Esophagus (tissue), 2 donors: ENCODE results near the gene WNT8A. TPM values are rescaled to one million over a fixed set of nuclear protein-coding genes. Genes with fewer than 3 reads are reported as not detected.

Source experiments
- H3K27ac ChIP-seq, 2 donors: one replicate each; pipeline ENCODE4 v1.5.1; 2013; ENCODE audit warnings: low read depth in 2 of 2, mild to moderate bottlenecking in 2 of 2, inconsistent platforms in 1 of 2, low read length in 1 of 2, moderate library complexity in 1 of 2
- H3K27me3 ChIP-seq, 2 donors: one replicate each; pipeline ENCODE4 v1.6.1; 2013; ENCODE audit warnings: low read length in 2 of 2, control low read depth in 1 of 2, mild to moderate bottlenecking in 1 of 2; ENCODE audit not compliant: insufficient read depth in 2 of 2, control insufficient read depth in 1 of 2
- H3K36me3 ChIP-seq, 2 donors: one replicate each; pipeline ENCODE4 v1.6.1; 2013; ENCODE audit warnings: low read length in 1 of 2; ENCODE audit not compliant: control insufficient read depth in 2 of 2, insufficient read depth in 2 of 2
- H3K4me1 ChIP-seq, 2 donors: one replicate each; pipeline ENCODE4 v1.6.1; 2013; ENCODE audit warnings: low read length in 1 of 2; ENCODE audit not compliant: control insufficient read depth in 2 of 2, insufficient read depth in 2 of 2
- H3K4me3 ChIP-seq, 2 donors: one replicate each; pipeline ENCODE4 v1.5.1; 2013; ENCODE audit warnings: low read length in 2 of 2, mild to moderate bottlenecking in 2 of 2, low read depth in 1 of 2, moderate library complexity in 1 of 2
- H3K9me3 ChIP-seq, 2 donors: one replicate each; pipeline ENCODE4 v1.6.1; 2013; ENCODE audit warnings: mild to moderate bottlenecking in 2 of 2, low read depth in 1 of 2, low read length in 1 of 2, moderate library complexity in 1 of 2; ENCODE audit not compliant: control insufficient read depth in 2 of 2, insufficient read depth in 1 of 2
- WGBS, 2 donors: extraction: QIAGEN DNeasy Blood & Tissue Kit; methylation state at CpG; one replicate each; pipeline ENCODE4 v1.1.7; 2013; 5-methylcytosine and 5-hydroxymethylcytosine counted together
- polyA plus RNA-seq, 2 donors: library from polyadenylated mRNA; stranded (reverse); fragments of 200-250 nt; gene quantifications; one replicate each; pipeline ENCODE4 v1.2.3, GENCODE V29; 2013
- donor health status: healthy with polysubstance abuse.
- donor health status: Bipolar disorder and iron deficiency.

The WNT8A gene
- polyA plus RNA-seq, 2 donors = not detected

DNA sequence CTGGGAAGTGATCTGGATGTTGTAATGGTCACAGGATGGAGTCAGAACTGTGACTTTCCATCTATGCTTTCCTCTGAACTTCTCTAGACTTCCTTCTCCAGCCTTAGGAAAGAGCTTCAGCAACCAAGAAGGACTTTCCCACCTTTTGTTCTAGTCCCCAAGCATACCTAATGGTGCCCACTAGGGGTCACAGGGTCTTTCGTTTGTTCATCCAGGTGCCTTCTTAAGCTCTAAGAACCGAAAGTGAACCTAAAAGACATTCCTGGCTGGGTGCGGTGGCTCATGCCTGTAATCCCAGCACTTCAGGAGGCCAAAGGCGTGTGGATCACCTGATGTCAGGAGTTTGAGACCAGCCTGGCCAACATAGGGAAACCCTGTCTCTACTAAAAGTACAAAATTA is 1.8 kb upstream of the WNT8A start:
- H3K4me3 ChIP-seq = no peak overlapping the region
- H3K36me3 ChIP-seq = no peaks in the 10 kb centered on the region
- no peaks in the 10 kb centered on the region for H3K4me1 ChIP-seq
- no peaks in the 10 kb centered on the region for H3K27me3 ChIP-seq
- H3K27ac ChIP-seq = no peak overlapping the region
- no peaks in the 10 kb centered on the region for H3K9me3 ChIP-seq
- WGBS, 2 donors = 84% methylated on average over 4 of the region's 4 CpGs

DNA sequence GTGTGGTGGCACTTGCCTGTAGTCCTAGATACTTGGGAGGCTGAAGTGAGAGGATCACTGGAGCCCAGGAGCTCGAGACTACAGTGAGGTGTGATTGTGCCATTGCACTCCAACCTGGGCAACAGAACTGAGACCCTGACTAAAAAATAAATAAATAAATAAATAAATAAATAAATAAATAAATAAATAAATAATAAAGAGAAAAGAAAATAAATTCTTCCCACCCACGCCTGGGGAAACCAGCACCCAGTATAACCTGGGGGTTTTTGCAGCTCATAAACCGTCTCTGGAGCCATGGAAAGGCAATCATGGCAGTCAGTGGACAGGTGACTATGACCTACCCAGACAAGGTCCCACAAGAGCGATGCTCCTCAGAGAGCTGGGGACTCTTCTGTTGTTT is 7.9 kb downstream of the WNT8A start:
- Histone ChIP-seq H3K27ac (no peak overlapping the region), H3K27me3 (no peaks in the 10 kb centered on the region), H3K36me3 (no peaks in the 10 kb centered on the region), H3K4me1 (no peaks in the 10 kb centered on the region), H3K4me3 (no peak overlapping the region), H3K9me3 (no peaks in the 10 kb centered on the region)
- 84 to 86% methylated on average over 4 of the region's 4 CpGs for WGBS, 2 donors

DNA sequence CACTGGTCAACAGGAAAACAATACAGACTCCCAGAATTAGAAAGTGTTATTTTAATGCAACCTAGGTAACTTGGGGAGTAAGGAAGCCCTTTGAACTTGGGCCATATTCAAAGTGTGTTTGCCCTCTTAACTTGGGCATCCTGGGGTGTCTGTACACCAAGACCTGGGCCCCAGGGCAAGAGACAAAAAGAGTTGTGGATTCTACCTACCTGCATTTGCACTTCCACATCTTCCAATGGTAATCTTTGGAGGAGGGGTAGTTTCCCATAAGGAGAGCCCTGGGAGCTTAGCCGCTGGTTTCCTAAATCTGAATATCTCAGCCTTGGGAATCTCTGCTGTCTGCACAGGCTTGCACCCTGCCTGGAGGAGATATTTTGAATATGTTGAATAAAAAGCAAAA is 8.5 kb downstream of the WNT8A start:
- Histone ChIP-seq H3K4me3 (no peak overlapping the region), H3K9me3 (no peaks in the 10 kb centered on the region), H3K27ac (no peak overlapping the region), H3K27me3 (no peaks in the 10 kb centered on the region), H3K4me1 (no peaks in the 10 kb centered on the region), H3K36me3 (no peaks in the 10 kb centered on the region)
- WGBS, 2 donors = 70 to 79% methylated on average over 1 of the region's 1 CpG

DNA sequence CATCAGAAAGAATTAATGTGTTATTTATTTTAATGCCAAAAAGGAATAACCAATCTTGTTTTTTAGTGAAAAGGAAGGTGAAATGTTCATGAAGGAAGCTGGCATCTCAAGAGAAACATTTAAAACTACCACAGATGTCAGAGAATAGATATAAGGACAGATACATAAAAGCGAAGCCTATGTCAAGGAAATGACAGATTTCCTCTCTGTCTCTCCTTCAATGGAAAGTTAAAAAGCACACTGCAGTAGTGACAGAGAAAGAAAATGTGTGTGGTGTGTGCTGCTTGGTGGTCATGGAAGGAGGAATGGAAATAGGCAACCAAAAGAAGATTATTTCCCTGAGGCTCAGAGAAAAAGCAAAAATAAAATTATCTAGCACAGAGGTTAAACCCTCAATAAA is 9.2 kb downstream of the WNT8A start:
- WGBS, 2 donors = 48 to 66% methylated on average over 1 of the region's 1 CpG

DNA sequence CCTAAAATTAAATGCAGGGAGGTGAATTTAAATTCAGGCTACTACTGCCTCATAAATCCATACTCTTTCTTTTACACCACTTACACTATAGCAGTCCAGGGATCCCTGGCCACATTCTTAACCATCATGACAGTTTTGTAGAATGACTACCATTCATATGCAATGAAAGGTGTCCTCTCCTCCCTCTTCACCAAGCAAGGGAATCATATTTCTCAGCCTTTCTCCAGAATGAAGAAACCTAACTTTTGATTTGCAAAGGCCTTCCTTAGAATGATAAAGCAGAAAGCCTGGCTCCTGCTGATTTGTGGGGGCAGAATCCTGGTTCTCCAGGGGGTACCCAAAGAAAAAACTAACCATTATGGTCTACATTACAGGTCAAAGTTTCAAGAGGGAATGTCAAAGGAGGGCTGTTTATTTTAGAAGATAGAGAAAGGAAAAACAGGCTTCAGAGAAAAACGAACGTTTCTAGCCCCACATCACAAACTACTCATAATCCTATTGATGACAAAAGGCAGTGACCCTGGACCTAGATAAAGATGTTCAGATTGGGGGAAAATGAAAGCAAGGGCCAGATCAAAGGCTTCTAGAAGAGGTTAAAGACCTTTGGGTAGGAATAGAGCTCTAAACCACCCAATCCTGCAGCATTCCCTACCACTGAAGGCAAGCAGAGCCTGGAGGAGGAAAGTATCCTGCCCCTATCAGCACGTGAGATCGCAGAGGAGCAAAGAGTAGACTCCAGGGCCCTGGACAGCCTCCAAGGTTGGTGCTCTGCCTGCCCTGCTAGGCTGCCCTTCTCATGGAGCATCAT is 11.5 kb downstream of the WNT8A start:
- Histone ChIP-seq H3K36me3 (no peaks in the 10 kb centered on the region), H3K4me1 (no peaks in the 10 kb centered on the region), H3K27me3 (no peaks in the 10 kb centered on the region), H3K9me3 (no peaks in the 10 kb centered on the region), H3K4me3 (no peak overlapping the region), H3K27ac (no peak overlapping the region)
- 49 to 56% methylated on average over 4 of the region's 4 CpGs for WGBS, 2 donors

More for the DNA sequence above, 9.2 kb downstream of the WNT8A start:
- no peaks in the 10 kb centered on the region for H3K36me3 ChIP-seq
- no peak overlapping the region for H3K4me3 ChIP-seq
- no peaks in the 10 kb centered on the region for H3K9me3 ChIP-seq
- H3K4me1 ChIP-seq = no peaks in the 10 kb centered on the region
- no peaks in the 10 kb centered on the region for H3K27me3 ChIP-seq
- H3K27ac ChIP-seq = no peak overlapping the region

DNA sequence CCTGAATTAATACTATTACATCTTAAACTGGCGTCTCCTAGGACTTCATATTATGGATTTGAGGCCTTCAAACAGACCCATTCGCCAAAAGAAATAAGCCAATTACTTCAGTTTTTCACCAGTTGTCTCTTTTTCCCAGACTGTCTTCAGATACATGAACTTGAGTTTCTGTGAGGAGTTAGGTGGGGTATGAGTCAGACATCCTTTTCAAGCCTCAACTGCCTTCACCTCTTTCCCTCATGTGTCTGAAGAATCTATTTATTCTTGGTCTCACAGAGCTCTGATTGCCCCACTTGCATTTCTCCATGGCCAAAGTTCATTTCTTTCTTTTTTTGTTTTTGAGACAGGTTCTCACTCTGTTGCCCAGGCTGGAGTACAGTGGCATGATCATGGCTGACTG is 12.5 kb downstream of the WNT8A start:
- no peaks in the 10 kb centered on the region for H3K36me3 ChIP-seq
- no peaks in the 10 kb centered on the region for H3K9me3 ChIP-seq
- no peak overlapping the region for H3K27ac ChIP-seq
- H3K27me3 ChIP-seq = no peaks in the 10 kb centered on the region
- H3K4me3 ChIP-seq = no peak overlapping the region
- H3K4me1 ChIP-seq = no peaks in the 10 kb centered on the region
- 82 to 89% methylated on average over 2 of the region's 2 CpGs for WGBS, 2 donors

DNA sequence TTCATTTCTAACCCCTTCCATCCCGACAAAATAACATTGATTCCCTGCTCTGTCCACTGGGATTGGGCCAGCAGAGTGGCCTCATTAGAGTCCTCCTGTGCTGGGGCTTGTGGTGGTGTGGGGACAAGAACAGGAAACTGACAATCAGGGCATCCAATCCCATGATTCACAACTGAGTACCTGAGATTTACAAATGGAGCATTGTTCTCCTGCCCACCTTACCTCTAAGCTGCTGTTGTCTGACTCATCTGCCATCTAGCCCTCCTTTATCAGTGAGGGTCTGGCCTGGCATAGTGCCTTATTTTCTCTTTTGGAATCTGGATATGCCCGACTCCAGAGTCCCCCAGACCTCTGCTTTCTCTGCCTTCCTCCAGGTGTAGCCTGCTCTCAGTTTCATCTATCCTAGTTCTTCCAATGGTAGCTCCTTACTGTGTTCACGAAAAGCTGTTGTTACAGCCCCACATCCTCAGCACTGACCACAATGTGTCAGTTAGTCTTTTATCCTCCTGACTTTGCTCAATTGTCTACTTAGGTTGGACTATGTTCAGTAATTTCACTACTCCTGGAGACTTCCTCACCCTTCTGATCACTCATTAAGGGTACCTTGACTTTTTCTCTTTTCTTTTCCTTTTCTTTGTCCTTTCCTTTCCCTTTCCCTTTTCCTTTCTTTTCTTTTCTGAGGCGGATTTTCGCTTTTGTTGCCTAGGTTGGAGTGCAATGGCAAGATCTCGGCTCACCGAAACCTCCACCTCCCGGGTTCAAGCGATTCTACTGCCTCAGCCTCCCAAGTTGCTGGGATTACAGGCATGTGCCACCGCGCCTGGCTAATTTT is 13.4 kb downstream of the WNT8A start:
- Histone ChIP-seq H3K4me3 (no peak overlapping the region), H3K4me1 (no peaks in the 10 kb centered on the region), H3K36me3 (no peaks in the 10 kb centered on the region), H3K27ac (no peak overlapping the region), H3K9me3 (no peaks in the 10 kb centered on the region), H3K27me3 (no peaks in the 10 kb centered on the region)
- 89 to 91% methylated on average over 11 of the region's 11 CpGs for WGBS, 2 donors

DNA sequence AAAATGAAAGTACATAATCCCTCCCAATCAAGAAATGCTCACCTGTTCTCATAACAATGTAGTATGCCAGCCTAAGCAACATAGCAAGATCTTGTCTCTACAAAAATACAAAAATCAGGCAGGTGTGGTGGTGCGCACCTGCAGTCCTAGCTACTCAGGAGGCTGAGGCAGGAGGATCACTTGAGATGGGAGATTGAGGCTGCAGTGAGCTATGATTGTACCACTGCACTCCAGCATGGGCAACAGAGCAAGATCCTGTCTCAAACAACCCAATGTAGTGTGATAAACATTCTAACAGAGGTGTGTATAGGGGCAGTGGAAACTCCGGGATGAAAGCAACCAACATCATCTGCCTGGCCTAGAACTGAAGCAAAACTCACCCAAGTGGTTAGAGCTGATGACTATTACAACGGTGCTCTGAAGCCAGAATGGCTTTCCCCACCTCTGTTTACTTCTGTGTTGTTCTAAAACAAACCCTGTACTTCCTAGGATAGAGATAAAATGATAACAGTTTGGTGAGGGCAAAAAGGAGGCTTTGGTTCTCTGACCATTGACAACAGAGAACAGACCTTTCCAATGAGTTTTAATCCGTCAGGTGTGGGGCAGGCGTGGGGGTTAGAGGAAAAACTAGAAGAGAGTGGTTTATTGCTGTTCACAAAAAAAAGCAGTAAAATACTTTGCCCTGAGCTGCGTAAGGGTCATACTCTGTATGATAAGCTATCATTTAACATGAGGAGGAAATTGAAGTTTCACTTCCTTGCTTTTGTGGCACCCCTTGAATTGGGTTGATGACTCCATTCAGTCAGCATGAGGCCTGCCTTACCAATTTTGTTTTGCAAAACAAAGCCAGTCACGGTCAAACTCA is 18.9 kb downstream of the WNT8A start:
- no peaks in the 10 kb centered on the region for H3K27me3 ChIP-seq
- no peaks in the 10 kb centered on the region for H3K36me3 ChIP-seq
- H3K4me3 ChIP-seq = no peak overlapping the region
- no peak overlapping the region for H3K27ac ChIP-seq
- H3K4me1 ChIP-seq = no peaks in the 10 kb centered on the region
- WGBS, 2 donors = 58 to 65% methylated on average over 7 of the region's 7 CpGs
- H3K9me3 ChIP-seq = no peaks in the 10 kb centered on the region

DNA sequence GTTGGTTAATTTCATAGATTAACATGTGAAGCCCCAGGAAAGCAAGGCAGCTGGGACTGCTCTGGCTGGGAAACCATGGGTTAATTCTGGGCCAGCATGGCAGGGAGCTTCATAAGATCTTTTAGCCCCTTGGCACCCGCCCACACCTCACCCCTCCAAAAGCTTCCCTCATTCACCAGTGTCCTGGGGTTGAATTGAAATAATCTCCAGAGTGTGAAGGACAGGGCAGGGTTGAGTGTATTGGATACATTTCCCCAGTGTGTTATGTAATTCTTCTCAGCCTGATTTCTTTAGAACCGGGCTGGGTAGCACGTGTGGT is 19.4 kb downstream of the WNT8A start:
- Histone ChIP-seq H3K27me3 (no peaks in the 10 kb centered on the region), H3K9me3 (no peaks in the 10 kb centered on the region), H3K4me3 (no peak overlapping the region), H3K4me1 (no peaks in the 10 kb centered on the region), H3K27ac (no peak overlapping the region), H3K36me3 (no peaks in the 10 kb centered on the region)
- WGBS, 2 donors = 22 to 31% methylated on average over 3 of the region's 3 CpGs
